ENCODE measurements around the gene ANKRD53.
"Not testable (repeated sequence)": the region's sequence is repeated elsewhere in the genome, so short reads cannot be mapped to it uniquely, and the experiment has no call there.

The ANKRD53 gene

GRCh38 chr2:70992945-70993853, 14.8 kb downstream of the ANKRD53 start:
- no peak for DNase-seq

GRCh38 chr2:70994009-70994698, 15.7 kb downstream of the ANKRD53 start:
- no peak for DNase-seq

DNA sequence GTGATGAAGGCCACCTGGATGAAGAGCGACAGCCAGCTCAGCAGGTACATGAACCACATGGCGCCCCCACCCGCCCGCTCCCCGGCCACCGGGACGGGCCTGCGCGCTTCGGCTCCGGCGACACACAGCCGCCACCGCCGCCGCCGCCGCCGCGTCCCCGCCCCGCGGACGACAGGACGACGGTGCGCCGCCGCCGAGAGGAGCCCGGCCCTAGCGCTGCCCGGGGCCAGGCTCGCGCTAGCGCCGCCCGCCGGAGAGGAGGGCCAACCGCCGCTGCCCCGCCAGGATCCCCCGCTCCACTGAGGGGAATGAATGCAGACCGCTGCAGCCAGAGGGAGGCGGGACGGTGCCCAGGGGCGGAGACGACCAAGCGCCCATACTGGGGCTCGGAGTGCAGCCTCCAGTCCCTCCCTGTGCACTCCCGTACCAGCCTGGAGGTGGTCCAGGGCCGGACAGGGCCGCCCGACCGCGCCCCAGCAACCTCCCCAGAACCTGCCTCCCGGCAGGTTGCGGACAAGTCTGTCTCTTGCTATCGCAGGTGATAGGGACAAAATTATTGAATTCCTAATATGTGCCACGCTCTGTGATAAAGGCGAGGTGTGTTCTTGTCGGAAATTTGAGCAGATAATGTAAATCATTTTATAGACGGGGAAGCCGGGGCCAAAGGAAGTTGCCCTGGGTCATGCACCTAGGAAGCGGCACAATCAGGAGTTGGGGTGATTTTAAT, 16.4 kb downstream of the ANKRD53 start, which contains the start of gene TEX261:
Gene TEX261 (minus strand): TSS at position 175 of the 727 bp plus-strand sequence. CDS start 116 bp downstream, at position 59.
- DNase-seq: peak; percentile 81

- peak; percentile 10 for DNase-seq
These were observed 16.9 kb downstream of the ANKRD53 start for GRCh38 chr2:70995426-70995729.

DNA sequence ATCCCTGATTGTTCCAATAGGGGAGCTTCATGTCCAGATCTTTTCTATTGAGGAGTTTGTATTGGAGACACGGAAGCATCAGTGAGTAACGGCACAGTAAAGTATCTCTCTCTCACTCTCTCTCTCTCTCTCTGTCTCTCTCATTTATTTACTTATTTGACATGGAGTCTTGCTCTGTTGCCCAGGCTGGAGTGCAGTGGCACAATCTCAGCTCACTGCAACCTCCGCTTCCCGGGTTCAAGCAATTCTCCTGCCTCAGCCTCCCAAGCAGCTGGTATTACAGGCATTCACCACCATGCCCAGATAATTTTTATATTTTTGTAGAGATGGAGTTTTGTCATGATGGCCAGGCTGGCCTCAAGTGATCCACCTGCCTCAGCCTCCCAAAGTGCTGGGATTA, 20.5 kb downstream of the ANKRD53 start:
- not testable (repeated sequence) for DNase-seq

- no peak for DNase-seq
These were observed 20.9 kb downstream of the ANKRD53 start for GRCh38 chr2:70999362-70999761.

DNA sequence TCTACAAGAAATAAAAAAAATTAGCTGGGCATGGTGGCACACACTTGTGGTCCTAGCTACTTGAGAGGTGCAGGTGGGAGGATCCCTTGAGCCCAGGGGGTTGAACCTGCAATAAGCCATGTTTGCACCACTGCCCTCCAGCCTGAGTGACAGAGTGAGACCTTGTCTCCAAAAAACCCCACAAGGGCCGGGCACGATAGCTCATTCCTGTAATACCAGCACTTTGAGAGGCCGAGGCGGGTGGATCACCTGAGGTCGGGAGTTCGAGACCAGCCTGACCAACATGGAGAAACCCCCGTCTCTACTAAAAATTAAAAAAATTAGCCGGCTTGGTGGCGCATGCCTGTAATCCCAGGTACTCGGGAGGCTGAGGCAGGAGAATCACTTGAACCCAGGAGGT, 21.5 kb downstream of the ANKRD53 start:
- DNase-seq: not testable (repeated sequence)

DNA sequence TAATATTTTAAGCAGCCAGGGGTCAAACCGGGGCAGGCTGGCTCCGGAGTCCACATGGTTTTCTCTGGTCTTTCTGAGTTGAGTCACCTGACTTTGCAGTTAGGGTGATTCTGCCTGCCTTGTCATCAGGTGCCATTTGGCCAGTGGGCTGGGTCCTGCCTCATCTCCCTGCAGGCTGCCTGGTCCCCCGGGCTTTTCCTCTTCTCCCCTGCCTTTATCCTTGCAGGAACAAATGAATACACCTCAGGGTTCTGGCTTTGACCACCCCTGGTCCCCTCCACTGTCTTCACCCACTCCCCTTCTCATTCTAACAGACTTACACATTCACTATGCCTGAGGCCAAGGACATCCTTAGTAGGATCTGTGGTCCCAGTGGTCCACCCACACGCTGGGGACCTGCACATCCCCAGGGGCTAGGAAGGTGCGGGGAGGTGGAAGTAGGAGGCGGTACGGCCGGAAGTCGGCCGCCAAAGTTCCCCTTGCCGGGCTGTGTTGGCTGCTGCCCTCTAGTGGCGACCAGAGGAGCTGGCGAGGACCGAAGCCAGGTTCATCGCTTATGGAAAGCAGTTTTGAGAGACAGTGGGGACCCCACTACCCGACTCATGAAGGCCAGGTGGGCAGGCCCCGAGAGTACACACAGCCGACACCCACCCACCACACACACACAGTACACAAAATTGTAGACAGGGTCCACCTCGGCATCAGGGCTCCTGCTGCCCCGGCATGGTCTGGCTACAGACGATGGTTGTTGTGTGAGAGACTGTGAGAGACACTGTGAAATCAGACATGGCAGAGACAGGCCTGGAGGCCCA, 22.6 kb downstream of the ANKRD53 start:
- DNase-seq: peak; percentile 40

GRCh38 chr2:71001592-71001927, 23.1 kb downstream of the ANKRD53 start:
- no peak for DNase-seq

- peak; percentile 37 for DNase-seq
These were observed 23.6 kb downstream of the ANKRD53 start for GRCh38 chr2:71001981-71002570.

GRCh38 chr2:71003396-71003795, 25.0 kb downstream of the ANKRD53 start:
- DNase-seq: no peak

DNA sequence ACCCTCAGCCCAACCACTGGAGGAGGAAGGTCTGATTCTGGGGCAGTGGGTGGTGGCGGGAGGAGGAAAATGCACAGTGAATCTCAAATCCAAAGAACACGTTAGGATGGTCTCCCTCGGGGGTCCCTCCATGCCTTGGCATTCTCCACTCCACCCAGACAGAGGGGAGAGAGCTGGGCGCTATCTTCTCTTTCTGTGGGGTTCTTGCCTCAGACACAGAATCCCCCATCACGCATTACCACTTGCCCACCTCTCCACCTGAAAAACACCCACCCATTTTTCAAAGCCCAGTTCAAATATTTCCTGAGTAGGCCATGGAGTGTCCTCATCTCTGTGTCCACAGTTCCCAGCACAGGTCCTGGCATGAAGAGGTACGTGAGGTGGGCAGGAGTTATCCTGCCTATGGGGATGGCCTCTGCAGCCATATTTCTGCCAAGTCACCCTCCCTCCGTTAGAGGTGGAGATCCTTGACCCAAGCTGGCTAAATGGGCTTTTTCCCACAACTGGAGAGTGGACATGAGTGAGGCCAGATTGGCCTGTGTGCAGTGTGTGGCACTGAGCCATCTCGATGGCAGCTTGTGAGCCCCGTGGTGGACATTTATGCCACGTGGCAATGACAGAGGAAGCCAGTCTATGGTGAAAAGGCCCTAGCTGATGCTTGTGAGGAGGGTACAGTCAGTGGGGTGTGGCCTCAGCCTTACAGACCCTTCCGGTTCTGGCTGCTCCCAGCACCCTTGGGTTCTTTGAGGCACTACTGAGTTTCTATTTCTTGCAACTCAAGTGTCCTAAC, 25.7 kb downstream of the ANKRD53 start:
- DNase-seq: no peak

DNA sequence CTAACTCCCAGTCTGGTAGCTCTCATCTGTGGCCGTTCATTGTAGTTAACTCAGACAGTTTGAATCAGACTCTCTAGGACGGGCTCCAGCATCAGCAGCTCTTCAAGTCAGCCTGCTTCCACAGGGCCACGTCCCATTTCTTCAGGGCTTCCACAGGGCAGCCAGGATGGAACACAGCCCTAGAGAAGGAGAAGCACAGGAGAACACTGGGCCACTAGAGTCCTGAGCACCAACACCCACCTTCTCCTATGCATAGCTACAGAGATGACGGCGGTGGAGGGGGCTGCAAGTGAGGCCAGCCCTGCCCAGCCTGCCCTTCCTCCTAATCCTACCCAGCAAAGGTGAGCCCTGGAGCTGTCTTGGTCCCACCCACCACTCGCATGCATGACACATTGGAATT, 26.4 kb downstream of the ANKRD53 start:
- no peak for DNase-seq

- no peak for DNase-seq
These were observed 27.1 kb downstream of the ANKRD53 start for GRCh38 chr2:71005271-71006202.

DNA sequence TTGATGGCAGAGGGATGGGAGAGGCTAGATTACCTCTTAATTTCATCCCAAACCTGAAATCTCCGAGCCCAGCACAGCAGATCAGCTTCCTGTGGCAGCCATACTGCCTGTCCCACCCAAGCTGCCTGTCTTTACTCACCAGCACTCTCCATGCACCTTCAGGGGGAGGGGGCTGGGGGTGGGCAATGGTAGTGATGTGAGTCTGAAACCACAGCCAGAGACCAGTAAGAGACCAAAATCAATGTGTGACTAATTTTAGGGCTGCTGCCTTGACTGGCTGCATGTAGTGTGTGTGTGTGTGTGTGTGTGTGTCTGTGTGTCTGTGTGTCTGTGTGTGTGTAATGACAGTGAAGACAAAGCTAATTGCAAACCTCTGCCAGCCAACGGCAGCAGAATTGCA, 27.9 kb downstream of the ANKRD53 start:
- DNase-seq: peak; percentile 10

DNA sequence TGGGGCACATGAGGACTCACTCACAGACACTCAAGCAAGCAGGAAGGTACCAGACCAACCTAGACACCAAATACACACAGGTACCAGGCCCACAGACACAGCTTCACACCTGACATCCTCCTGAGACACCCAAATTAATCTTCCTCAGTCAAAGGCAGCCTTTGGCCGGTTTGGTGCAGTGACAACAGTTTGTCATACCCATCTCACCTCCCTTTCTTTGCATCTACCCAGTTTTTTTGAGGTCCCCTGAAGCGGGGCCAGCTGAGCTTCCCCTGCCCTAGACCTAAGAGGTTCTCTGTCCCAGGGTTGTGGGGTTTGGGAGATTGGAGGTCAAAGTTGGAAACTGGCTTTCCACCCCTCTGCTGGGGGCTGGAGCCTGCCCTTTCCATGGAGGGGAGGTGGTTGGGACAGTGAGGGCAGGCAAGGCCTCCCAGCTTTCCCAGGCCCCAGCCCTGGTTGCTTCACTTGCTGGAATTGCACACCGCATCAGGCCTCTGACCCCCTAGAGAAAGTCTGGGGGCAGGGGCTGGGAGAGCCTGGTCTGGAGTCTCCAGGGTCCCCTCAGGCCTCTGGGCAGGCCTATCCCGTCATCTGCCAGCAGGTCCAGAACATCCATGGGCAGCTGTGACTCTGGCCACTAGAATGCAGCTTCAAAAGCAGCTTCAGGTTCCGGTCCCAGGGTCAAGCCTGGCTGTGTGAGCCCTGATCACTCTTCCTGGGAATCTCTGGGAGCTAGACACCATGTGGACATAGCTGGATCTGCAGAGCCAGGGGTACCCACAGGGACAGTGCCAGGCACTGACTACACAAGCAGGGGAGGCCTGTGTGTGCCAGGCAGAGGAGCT, 28.7 kb downstream of the ANKRD53 start:
- no peak for DNase-seq

GRCh38 chr2:71008342-71008741, 29.9 kb downstream of the ANKRD53 start:
- no peak for DNase-seq

GRCh38 chr2:71011786-71012185, 33.4 kb downstream of the ANKRD53 start:
- DNase-seq: not testable (repeated sequence)

- no peak for DNase-seq
These were observed 40.2 kb downstream of the ANKRD53 start for GRCh38 chr2:71018625-71019024.
